GM18498 (cell line): ENCODE data around the gene NDUFA5.
A peak's percentile ranks its signal among the peaks of the same experiment; 100 is the strongest.
"Not testable (repeated sequence)": the region's sequence is repeated elsewhere in the genome, so short reads cannot be mapped to it uniquely, and the experiment has no call there.

Source experiments
- ATAC-seq: cut with Tn5 transposase; IDR thresholded peaks from one replicate; pipeline ENCODE4 v1.9.1; 2021; ENCODE audit warnings: mild to moderate bottlenecking, moderate library complexity; ENCODE audit not compliant: unreplicated experiment

Gene NDUFA5

GRCh38 chr7:123558289-123558874 lies 764 bp upstream of the NDUFA5 start:
- ATAC-seq, result no peak

GRCh38 chr7:123557016-123557397 lies 611 bp downstream of the NDUFA5 start:
- no peak for ATAC-seq

GRCh38 chr7:123555484-123555883 lies 2.1 kb downstream of the NDUFA5 start:
- no peak for ATAC-seq

GRCh38 chr7:123553159-123553558 lies 4.5 kb downstream of the NDUFA5 start:
- no peak for ATAC-seq

GRCh38 chr7:123552641-123553040 lies 5.0 kb downstream of the NDUFA5 start:
- ATAC-seq, result no peak

GRCh38 chr7:123552134-123552533 lies 5.5 kb downstream of the NDUFA5 start:
- not testable (repeated sequence) for ATAC-seq

- no peak for ATAC-seq
Observed at GRCh38 chr7:123548406-123548805, 9.2 kb downstream of the NDUFA5 start.

GRCh38 chr7:123539871-123540270 lies 17.7 kb downstream of the NDUFA5 start:
- no peak for ATAC-seq

- ATAC-seq, result no peak
Observed at GRCh38 chr7:123538897-123539296, 18.7 kb downstream of the NDUFA5 start.

- ATAC-seq, result no peak
Observed at GRCh38 chr7:123538189-123538714, 19.4 kb downstream of the NDUFA5 start.

GRCh38 chr7:123537026-123537642 lies 20.5 kb downstream of the NDUFA5 start:
- ATAC-seq, result no peak

GRCh38 chr7:123535517-123535916 lies 22.1 kb downstream of the NDUFA5 start:
- no peak for ATAC-seq

- ATAC-seq, result peak; percentile 84
Observed at GRCh38 chr7:123534383-123535260, 23.0 kb downstream of the NDUFA5 start, which contains the start of gene IQUB. IQUB (minus strand) TSS chr7:123534595; CDS start chr7:123512340, 22,255 bp downstream.

- peak; percentile 23 for ATAC-seq
Observed at GRCh38 chr7:123533929-123534382, 23.7 kb downstream of the NDUFA5 start.

GRCh38 chr7:123533553-123533917 lies 24.1 kb downstream of the NDUFA5 start:
- ATAC-seq, result no peak

GRCh38 chr7:123532788-123533552 lies 24.6 kb downstream of the NDUFA5 start:
- peak; percentile 12 for ATAC-seq

- not testable (repeated sequence) for ATAC-seq
Observed at GRCh38 chr7:123532343-123532742, 25.3 kb downstream of the NDUFA5 start.

- not testable (repeated sequence) for ATAC-seq
Observed at GRCh38 chr7:123530035-123530591, 27.5 kb downstream of the NDUFA5 start.

GRCh38 chr7:123528265-123528664 lies 29.4 kb downstream of the NDUFA5 start:
- no peak for ATAC-seq

GRCh38 chr7:123527712-123528225 lies 29.8 kb downstream of the NDUFA5 start:
- not testable (repeated sequence) for ATAC-seq
